ENCODE results near the gene PSORS1C2. TPM values are rescaled to one million over a fixed set of nuclear protein-coding genes. Genes with fewer than 3 reads are reported as not detected.

PSORS1C2 gene
- total RNA-seq, 1 experiment from 2014 or later, result not detected

GRCh38 chr6:31120151-31120915 is 18.5 kb downstream of the PSORS1C2 start, which contains the start of gene CDSN:
Gene CDSN, minus strand, starts transcription at chr6:31120446. Its CDS starts 27 bp downstream, at chr6:31120419.
- no peak within 1 kb of the TSS for H3K27ac ChIP-seq
- CTCF ChIA-PET, result no interaction called here

GRCh38 chr6:31118178-31118577 is 20.7 kb downstream of the PSORS1C2 start:
- intact Hi-C loops (cut with micrococcal nuclease; ENCODE audit: unreplicated experiment), result no loop called here
- H3K4me1 ChIP-seq (replicated peaks; ENCODE audit: insufficient read depth), result peaks cover 26% of the 10 kb centered on the region
- no peaks in the 10 kb centered on the region for H3K36me3 ChIP-seq (ENCODE audit: low read depth)
- no peak overlapping the region for H3K27ac ChIP-seq
- BruUV-seq (replicated peaks), result no TSS peak
- peaks cover 11% of the 10 kb centered on the region for H3F3A ChIP-seq (ENCODE audit: insufficient read depth, low read depth)
- no peak for DNase-seq
- no peaks in the 10 kb centered on the region for H4K20me1 ChIP-seq (ENCODE audit: insufficient read depth)
- H3K27me3 ChIP-seq (ENCODE audit: insufficient read depth, low read depth), result no peaks in the 10 kb centered on the region
- no peak overlapping the region for H2AFZ ChIP-seq
- no peak overlapping the region for H3K4me3 ChIP-seq
- TF ChIP-seq EZH2 (IDR thresholded peaks at IDR 0.05; ENCODE audit: low read depth), result no peak
- TF ChIP-seq CTCF (conservative IDR thresholded peaks at IDR 0.05), result no peak
- peaks cover 13% of the 10 kb centered on the region for H3K79me2 ChIP-seq (ENCODE audit: low read depth)
- CTCF ChIA-PET, result interaction anchor here (0.5 to 0.7 kb wide), 2 partner anchors 14 to 46 kb away, joined by 7 to 8 read pairs; no protein-coding TSS in a partner anchor
- POLR2A ChIA-PET (ENCODE audit: unreplicated experiment), result interaction anchor here (0.5 to 0.8 kb wide), 2 partner anchors 48 to 393 kb away, joined by 3 to 5 read pairs; no protein-coding TSS in a partner anchor
- no peak overlapping the region for H3K4me2 ChIP-seq
- no peaks in the 10 kb centered on the region for H3K9me3 ChIP-seq (ENCODE audit: insufficient read depth, low read depth)
- no peaks in the 10 kb centered on the region for H3K9me2 ChIP-seq (ENCODE audit: insufficient read depth)

More at GRCh38 chr6:31120151-31120915, 18.5 kb downstream of the PSORS1C2 start, which contains the start of gene CDSN:
- POLR2A ChIA-PET (ENCODE audit: unreplicated experiment), result no interaction called here
- H3K36me3 ChIP-seq (ENCODE audit: low read depth), result no peaks in the 10 kb centered on the region
- H3K4me2 ChIP-seq, result no peak within 1 kb of the TSS
- H3K9me2 ChIP-seq (ENCODE audit: insufficient read depth), result no peaks in the 10 kb centered on the region
- no peak within 1 kb of the TSS for H3K4me3 ChIP-seq
- BruUV-seq (replicated peaks), result no TSS peak
- intact Hi-C loops (cut with micrococcal nuclease; ENCODE audit: unreplicated experiment), result no loop called here
- H2AFZ ChIP-seq, result no peak within 1 kb of the TSS
- no peaks in the 10 kb centered on the region for H4K20me1 ChIP-seq (ENCODE audit: insufficient read depth)
- TF ChIP-seq CTCF (conservative IDR thresholded peaks at IDR 0.05) (no peak), EZH2 (IDR thresholded peaks at IDR 0.05; ENCODE audit: low read depth) (no peak)
- H3K9me3 ChIP-seq (ENCODE audit: insufficient read depth, low read depth), result no peaks in the 10 kb centered on the region
- no peak for DNase-seq
- H3K4me1 ChIP-seq (replicated peaks; ENCODE audit: insufficient read depth), result peaks cover 17% of the 10 kb centered on the region
- H3F3A ChIP-seq (ENCODE audit: insufficient read depth, low read depth), result no peaks in the 10 kb centered on the region; the same call in 1 of the 2 replicates
- peaks cover 13% of the 10 kb centered on the region for H3K79me2 ChIP-seq (ENCODE audit: low read depth)
- no peaks in the 10 kb centered on the region for H3K27me3 ChIP-seq (ENCODE audit: insufficient read depth, low read depth)

- Histone ChIP-seq H3K36me3 (ENCODE audit: low read depth) (no peaks in the 10 kb centered on the region), H3K27me3 (ENCODE audit: insufficient read depth, low read depth) (no peaks in the 10 kb centered on the region), H3F3A (ENCODE audit: insufficient read depth, low read depth) (peaks cover 11% of the 10 kb centered on the region), H3K4me1 (replicated peaks; ENCODE audit: insufficient read depth) (peaks cover 39% of the 10 kb centered on the region), H3K79me2 (ENCODE audit: low read depth) (peaks cover 13% of the 10 kb centered on the region), H3K9me2 (ENCODE audit: insufficient read depth) (no peaks in the 10 kb centered on the region), H3K4me2 (no peak overlapping the region), H3K4me3 (no peak overlapping the region), H3K27ac (no peak overlapping the region), H4K20me1 (ENCODE audit: insufficient read depth) (no peaks in the 10 kb centered on the region), H2AFZ (no peak overlapping the region), H3K9me3 (ENCODE audit: insufficient read depth, low read depth) (no peaks in the 10 kb centered on the region)
- ChIA-PET POLR2A (ENCODE audit: unreplicated experiment) (no interaction called here), CTCF (interaction anchor here (1.3 to 3.3 kb wide), 2 partner anchors 15 to 38 kb away, joined by 3 to 20 read pairs; no protein-coding TSS in a partner anchor)
- intact Hi-C loops (cut with micrococcal nuclease; ENCODE audit: unreplicated experiment), result no loop called here
- no TSS peak for BruUV-seq (replicated peaks)
- TF ChIP-seq CTCF (conservative IDR thresholded peaks at IDR 0.05), result no peak
- no peak for TF ChIP-seq EZH2 (IDR thresholded peaks at IDR 0.05; ENCODE audit: low read depth)
- DNase-seq, result no peak
These were observed 22.0 kb downstream of the PSORS1C2 start for GRCh38 chr6:31116661-31117385.

All from PC-9 (cell line).